NCI-H774 (cell line): ENCODE data around the gene MRTFB.

Experiments
- DNase-seq: peaks from one replicate; lab custom pipeline; 2025; lab: John Stamatoyannopoulos, UW

MRTFB gene

DNA sequence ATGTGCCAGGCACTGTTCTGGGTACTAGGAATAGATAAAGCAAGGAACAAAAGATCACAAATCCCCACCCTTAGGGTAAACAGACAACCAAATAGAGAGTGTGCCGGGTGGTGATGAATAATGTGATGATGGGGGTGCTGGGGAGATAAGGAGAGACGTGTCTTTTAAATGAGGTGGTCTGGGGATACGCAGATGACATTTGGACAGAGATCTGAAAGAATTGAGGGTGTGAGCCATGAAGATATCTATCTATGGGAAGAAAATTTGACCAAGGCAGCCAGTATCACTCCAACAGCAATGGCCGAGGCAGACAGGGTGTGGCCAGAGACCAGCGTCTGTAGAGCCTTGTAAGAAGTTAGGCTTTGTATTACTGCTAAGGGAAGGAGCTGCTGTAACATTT, 165.3 kb downstream of the MRTFB start:
- no peak for DNase-seq

DNA sequence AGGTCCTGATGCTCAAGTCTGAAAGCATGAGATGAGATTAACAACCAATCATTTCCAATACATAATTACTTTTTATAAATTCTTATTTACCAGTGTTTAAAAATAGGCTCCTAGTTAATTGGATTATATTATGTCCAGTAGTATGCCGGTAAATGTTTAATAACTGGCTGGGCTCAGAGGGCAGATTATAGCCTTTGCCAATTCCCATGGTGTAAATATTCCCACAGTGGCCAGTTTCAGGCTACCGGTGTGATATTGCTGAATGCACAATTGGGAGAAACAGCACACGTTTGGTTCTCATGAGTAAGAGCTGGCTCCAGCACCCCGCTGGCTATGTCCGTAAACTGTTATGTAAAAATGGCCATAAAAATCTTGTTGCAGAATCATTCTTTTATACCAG, 167.6 kb downstream of the MRTFB start:
- DNase-seq, result no peak

GRCh38 chr16:14239791-14240190, 168.7 kb downstream of the MRTFB start:
- no peak for DNase-seq

- no peak for DNase-seq
Measured at GRCh38 chr16:14240219-14240843, 169.2 kb downstream of the MRTFB start.

- no peak for DNase-seq
Measured at GRCh38 chr16:14240964-14241363, 169.8 kb downstream of the MRTFB start.

DNA sequence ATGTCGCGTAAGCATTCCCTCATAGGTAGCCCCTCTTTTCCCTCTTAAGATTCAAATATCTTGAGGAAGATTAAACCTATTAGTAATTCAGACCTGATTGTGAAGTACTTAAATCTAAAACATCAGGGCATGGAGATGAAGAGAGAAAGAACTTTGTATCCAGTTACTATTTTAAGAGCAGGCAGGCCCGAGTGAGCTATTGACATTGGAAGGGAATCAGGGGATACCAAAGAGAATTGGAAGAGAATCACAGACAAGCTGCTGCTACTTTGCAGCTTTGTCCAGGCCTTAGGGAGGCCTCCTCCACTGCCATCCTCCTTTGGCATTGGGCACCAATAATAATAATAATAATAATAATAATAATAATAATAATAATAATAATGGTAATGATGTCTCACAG, 170.5 kb downstream of the MRTFB start:
- DNase-seq, result no peak

DNA sequence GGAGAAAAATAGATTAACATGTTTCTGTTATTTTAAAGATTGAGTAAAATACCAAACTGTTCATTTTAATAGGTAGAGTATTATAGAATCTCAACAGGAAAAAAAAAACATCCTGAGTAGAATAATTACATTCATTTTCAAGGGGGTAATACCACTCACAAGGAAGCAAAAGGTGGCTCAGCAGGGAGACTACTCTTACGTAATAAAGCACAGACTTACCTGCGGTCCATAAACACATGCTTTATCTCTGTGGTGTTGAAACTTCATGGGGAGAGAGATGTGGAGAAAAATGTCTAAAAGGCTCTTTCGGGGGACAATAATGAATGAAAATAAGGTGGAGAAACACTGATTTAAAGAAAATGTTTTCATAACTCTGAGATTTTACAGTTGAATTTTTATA, 171.7 kb downstream of the MRTFB start:
- DNase-seq, result no peak

DNA sequence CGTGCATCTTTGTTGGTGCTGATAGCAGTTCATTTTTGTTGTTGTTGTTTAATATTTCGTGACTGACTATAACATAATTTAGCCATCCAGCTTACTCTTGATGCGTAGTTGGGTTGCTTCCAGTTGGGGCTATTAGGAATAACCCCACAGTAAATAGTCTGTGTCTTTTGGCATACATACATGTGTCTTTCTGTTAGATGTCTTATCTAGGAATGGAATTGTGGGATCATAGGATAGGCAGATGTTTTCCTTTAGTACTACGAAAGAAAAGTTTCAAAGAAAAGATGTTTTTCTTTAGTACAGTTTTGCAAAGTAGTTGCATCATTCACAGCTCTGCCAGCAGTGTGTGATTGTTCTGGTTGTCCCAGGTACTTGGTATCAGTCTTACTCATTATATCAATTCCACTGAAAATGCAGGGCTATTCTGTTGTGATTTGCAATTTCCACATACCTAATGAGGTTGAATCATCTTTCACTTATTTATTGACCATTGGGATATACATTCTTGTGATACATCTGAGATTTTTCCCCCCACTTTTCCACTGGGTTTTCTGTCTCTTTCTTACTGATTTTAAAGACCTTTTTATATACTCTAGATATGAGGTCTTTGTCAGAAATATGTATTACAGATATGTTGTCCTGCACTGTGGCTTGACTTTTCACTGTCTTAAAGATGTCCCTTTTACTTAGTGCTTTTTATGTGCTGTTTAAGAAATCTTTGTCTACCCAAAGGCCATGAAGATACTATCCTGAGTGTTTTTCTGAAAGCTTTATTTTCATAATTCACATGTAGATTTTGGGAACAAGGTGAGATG, 173.3 kb downstream of the MRTFB start:
- DNase-seq, result no peak

DNA sequence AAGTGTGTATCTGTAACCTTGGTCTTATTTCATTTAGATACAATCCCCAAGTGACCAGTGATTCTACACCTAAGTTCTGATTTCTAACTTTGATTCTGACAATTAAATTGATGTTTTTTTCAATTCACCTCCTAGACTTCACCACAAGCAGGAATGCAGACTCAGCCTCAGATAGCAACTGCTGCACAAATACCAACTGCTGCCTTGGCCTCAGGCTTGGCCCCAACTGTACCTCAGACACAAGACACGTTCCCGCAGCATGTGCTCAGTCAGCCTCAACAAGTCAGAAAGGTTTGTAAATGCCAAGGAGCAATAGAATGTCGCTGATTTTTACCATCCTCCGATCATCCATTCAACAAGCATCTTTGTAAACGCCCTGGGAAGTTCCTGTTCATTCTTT, 177.7 kb downstream of the MRTFB start:
- DNase-seq, result no peak

DNA sequence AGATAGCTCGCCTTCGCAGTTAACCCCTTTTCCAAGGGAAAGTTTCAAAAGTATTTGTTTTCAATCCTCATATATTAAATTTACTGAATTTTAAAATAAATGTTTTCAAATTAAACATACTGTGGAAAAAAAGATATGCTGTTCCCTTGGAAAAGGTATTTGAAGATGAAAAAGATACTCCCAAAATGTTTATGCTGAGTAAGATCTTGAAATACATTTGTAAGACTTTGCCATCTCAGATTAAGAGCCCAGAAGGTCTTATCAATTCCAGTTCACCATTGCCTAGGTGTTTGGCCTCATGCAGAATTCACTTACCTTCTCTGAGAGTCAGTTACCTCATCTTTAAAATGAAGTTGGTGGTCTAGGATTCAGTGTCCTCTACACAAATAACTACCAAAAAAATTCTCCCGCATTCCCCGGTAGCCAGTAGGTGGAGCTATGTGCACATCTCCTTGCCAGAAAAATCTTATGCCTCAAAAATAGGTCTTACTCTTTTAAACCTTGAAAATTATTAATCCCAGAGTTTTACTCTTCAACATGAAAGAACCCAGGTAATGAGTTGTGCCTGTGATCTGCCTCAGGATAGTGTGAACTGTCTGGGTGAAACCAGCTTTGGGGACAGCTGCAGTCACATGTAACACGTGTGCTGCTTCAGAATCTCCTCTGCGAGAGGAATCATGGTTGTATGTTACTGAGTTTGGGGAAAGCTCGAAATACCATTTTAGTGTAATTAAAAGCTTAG, 178.3 kb downstream of the MRTFB start:
- DNase-seq, result no peak

GRCh38 chr16:14251419-14251818, 180.3 kb downstream of the MRTFB start:
- no peak for DNase-seq

- no peak for DNase-seq
Measured at GRCh38 chr16:14252860-14253259, 181.7 kb downstream of the MRTFB start.

GRCh38 chr16:14263011-14263410, 191.9 kb downstream of the MRTFB start:
- no peak for DNase-seq

- no peak for DNase-seq
Measured at GRCh38 chr16:14263769-14264168, 192.7 kb downstream of the MRTFB start.

DNA sequence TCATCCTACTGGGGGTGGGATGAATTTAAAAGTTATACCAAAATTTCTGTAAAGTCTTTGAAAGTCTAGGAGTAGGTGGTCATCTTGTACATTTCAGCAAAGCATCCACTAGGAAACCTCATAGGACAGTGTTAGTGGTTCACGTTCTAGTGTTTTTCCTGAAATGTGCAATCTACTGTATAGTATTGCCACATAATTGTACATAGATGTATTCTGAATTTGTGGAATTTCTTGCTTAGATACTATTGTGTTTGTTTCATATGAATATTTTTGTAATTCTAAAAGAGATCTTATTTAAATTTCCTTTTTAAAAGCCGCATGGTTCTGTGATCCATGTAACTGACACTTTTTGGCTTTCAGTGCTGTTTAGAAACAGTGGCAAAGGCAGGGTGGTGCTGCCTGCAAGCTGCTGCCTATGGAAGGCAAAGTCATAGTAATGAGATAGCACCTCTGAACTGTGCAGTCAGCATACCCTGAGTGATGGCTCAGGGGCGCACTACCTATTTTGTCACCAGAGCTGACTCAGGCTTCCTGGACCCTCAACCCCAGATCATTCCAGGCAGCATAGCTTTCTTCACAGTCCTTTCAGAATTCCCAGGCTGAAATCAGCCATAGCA, 193.3 kb downstream of the MRTFB start:
- DNase-seq, result no peak

- no peak for DNase-seq
Measured at GRCh38 chr16:14268073-14268472, 197.0 kb downstream of the MRTFB start.

DNA sequence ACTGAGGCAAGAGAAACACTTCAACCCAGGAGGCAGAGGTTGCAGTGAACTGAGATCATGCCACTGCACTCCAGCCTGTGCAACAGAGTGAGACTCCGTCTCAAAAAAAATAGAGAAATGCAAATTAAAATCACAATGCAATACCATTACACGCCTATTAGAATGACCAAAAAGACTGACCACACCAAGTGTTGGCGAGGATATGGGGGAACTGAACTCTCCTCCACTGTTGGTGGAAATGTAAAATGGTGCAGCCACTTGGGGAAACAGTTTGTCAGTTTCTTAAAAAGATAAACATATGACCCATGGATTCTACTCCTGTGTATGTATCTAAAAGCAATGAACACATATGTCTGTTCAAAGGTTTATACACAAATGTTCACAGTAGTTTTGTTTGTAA, 204.8 kb downstream of the MRTFB start:
- DNase-seq, result no peak

- peak; percentile 69 for DNase-seq
Measured at GRCh38 chr16:14278749-14279148, 207.6 kb downstream of the MRTFB start.

- no peak for DNase-seq
Measured at GRCh38 chr16:14280541-14280940, 209.4 kb downstream of the MRTFB start.

DNA sequence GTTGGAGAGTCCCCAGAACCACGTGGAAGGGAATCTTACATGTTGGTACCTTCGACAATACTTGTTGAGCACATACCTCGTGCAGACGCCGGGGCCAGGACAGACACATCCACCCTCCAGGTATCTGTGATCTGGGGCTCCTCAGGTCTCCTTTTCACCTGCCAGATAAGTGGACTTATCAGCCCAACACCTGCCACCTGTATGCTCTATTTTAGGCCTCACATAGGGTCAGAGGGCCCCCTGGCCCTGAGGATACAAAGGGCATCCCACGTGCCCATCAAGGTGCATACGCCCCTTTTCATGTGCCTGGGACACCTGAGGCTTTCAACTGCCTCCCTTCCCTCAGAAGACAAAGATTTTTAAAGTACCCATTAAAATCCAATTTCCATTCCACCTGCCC, 212.7 kb downstream of the MRTFB start:
- DNase-seq, result no peak

DNA sequence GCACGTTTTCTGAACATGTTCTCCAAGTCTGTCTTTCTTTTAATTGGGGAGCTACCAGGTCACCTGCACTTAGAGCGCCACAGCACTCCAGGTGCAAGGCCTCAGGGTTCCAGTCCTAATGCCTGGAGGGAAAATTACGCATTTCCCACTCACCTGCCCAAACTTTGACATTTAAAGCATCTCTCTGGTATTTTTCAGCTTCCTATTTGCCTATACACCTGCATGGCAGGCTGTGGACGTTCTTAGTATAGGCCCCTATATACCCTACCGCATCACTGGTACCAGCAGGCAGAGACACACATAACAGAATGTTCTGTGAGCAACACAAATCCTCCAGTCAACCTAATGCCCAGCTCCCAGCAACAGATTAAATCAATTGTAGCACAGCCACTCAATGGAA, 213.3 kb downstream of the MRTFB start:
- DNase-seq, result peak; percentile 24

GRCh38 chr16:14284930-14285512, 213.9 kb downstream of the MRTFB start:
- DNase-seq, result peak; percentile 62
